Measurements from ENCODE around the gene ACSL5. TPM values are rescaled to one million over a fixed set of nuclear protein-coding genes. Genes with fewer than 3 reads are reported as not detected.

Gene ACSL5
- total and polyA plus RNA-seq, 2 experiments from 2014 or later = not detected

GRCh38 chr10:112433136-112433535 is 59.2 kb downstream of the ACSL5 start:
- Mint-ChIP-seq H3K27ac (no peak overlapping the region), H3K9me3 (no peaks in the 10 kb centered on the region; the same call in 2 of the 3 replicates), H3K4me1 (no peaks in the 10 kb centered on the region), H3K27me3 (ENCODE audit: insufficient read depth, low read depth, poor library complexity) (peaks cover 2% of the 10 kb centered on the region), H3K36me3 (ENCODE audit: low read depth) (peaks cover 18% of the 10 kb centered on the region), H3K4me3 (no peak overlapping the region)
- no peaks in the 10 kb centered on the region for H3F3A ChIP-seq (replicated peaks; ENCODE audit: low read depth)
- no peak overlapping the region for H3K27ac ChIP-seq (ENCODE audit: low read depth)
- no peak overlapping the region for H3K4me3 ChIP-seq
- ATAC-seq (no peak), DNase-seq (ENCODE audit: low spot score) (no peak)
- H3K4me2 ChIP-seq = no peak overlapping the region
- no peaks in the 10 kb centered on the region for H3K27me3 ChIP-seq (ENCODE audit: insufficient read depth)
- no peaks in the 10 kb centered on the region for H3K79me2 ChIP-seq (replicated peaks; ENCODE audit: insufficient read depth)
- TF ChIP-seq CTCF (conservative IDR thresholded peaks at IDR 0.05; ENCODE audit: low read depth in 2 of 2) = no peak
- no peak for TF ChIP-seq JUNB (IDR thresholded peaks at IDR 0.05; ENCODE audit: unreplicated experiment)
- TF ChIP-seq ZNF331 (CRISPR knock-in tag; IDR thresholded peaks at IDR 0.05; ENCODE audit: low read depth) = no peak
- TF ChIP-seq POLR2AphosphoS5 (IDR thresholded peaks at IDR 0.05; ENCODE audit: low read depth) = no peak
- no peak for TF ChIP-seq EZH2 (IDR thresholded peaks at IDR 0.05; ENCODE audit: low read depth, unreplicated experiment)
- TF ChIP-seq ZNF114 (CRISPR knock-in tag; IDR thresholded peaks at IDR 0.05) = no peak
- TF ChIP-seq ETS1 (IDR thresholded peaks at IDR 0.05) = no peak
- TF ChIP-seq EZH2phosphoT487 (IDR thresholded peaks at IDR 0.05; ENCODE audit: unreplicated experiment) = no peak
- TF ChIP-seq ZNF462 (CRISPR knock-in tag; IDR thresholded peaks at IDR 0.05) = no peak
- no peak for TF ChIP-seq CREB1 (CRISPR knock-in tag; IDR thresholded peaks at IDR 0.05; ENCODE audit: low read depth)
- TF ChIP-seq NANOG (IDR thresholded peaks at IDR 0.05; ENCODE audit: borderline replicate concordance) = no peak
- no peaks in the 10 kb centered on the region for H3K9me2 ChIP-seq (ENCODE audit: insufficient read depth)
- H3K36me3 ChIP-seq (ENCODE audit: insufficient read depth) = peaks cover 39% of the 10 kb centered on the region
- no peaks in the 10 kb centered on the region for H4K20me1 ChIP-seq (replicated peaks; ENCODE audit: insufficient read depth)
- no peaks in the 10 kb centered on the region for H3K4me1 ChIP-seq (ENCODE audit: insufficient read depth)
- no peak overlapping the region for H2AFZ ChIP-seq

Measured in GM23338 (cell line).